IMR-90 (cell line): ENCODE results near the gene CHST2.

Experiments used
- BHLHE40 ChIP-seq: fragments of 150-350 bp; IDR thresholded peaks from 2 replicates; pipeline ENCODE4 v1.6.1; 2016; ENCODE audit warnings: mild to moderate bottlenecking, low read depth, low read length
- CEBPB ChIP-seq: IDR thresholded peaks from 2 replicates; pipeline ENCODE4 v1.6.1; 2012; ENCODE audit warnings: low read depth, low read length, improper control_type of control experiment
- FOS ChIP-seq: fragments of 150-350 bp; IDR thresholded peaks from 2 replicates; pipeline ENCODE4 v1.6.1; 2016; ENCODE audit warnings: low read depth, low read length
- MXI1 ChIP-seq: IDR thresholded peaks from 2 replicates; pipeline ENCODE4 v1.6.1; 2012; ENCODE audit warnings: low read depth, mild to moderate bottlenecking, low read length, moderate library complexity, borderline replicate concordance
- POLR2A ChIP-seq: IDR thresholded peaks from 2 replicates; pipeline ENCODE4 v1.6.1; 2012; ENCODE audit warnings: mild to moderate bottlenecking, low read depth, low read length
- RAD21 ChIP-seq: IDR thresholded peaks from 2 replicates; pipeline ENCODE4 v1.6.1; 2012; ENCODE audit warnings: low read length, improper control_type of control experiment
- RCOR1 ChIP-seq: IDR thresholded peaks from 2 replicates; pipeline ENCODE4 v1.6.1; 2012; ENCODE audit warnings: mild to moderate bottlenecking, low read length, improper control_type of control experiment; ENCODE audit not compliant: insufficient replicate concordance
- SMC3 ChIP-seq: fragments of 150-350 bp; IDR thresholded peaks from 2 replicates; pipeline ENCODE4 v1.6.1; 2016; ENCODE audit warnings: low read depth, mild to moderate bottlenecking, antibody characterized with exemption, low read length, moderate library complexity
- TF ChIP-seq, protein P1 (sequence below): conservative IDR thresholded peaks from 2 replicates; pipeline ENCODE4 v1.5.1; 2012; ENCODE audit warnings: mild to moderate bottlenecking, low read depth, low read length, improper control_type of control experiment
- TF ChIP-seq, protein P2 (sequence below): fragments of 150-350 bp; IDR thresholded peaks from 2 replicates; pipeline ENCODE4 v1.6.1; 2017; ENCODE audit warnings: mild to moderate bottlenecking, antibody characterized with exemption, low read length, low read depth

DNA sequence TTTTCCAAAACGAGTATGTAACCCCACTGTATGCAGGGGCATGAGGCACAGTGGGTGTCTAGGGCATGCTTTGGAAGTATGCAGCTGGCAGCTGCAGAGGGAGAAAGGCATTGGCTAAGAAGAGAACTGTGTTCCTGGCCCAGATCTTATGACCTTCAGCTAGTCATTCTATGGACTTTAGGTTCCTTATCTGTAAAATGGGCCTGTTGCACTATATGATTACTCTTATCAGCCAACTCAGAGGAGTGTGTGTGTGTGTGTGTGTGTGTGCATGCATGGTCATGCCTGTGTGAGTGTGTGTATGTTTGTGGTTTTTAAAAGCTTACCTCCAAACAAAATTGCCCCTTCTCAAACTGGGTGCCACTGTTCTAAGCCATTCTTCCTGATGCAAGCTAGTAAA lies 27.4 kb upstream of the CHST2 start:
- TF ChIP-seq, protein P1, sequence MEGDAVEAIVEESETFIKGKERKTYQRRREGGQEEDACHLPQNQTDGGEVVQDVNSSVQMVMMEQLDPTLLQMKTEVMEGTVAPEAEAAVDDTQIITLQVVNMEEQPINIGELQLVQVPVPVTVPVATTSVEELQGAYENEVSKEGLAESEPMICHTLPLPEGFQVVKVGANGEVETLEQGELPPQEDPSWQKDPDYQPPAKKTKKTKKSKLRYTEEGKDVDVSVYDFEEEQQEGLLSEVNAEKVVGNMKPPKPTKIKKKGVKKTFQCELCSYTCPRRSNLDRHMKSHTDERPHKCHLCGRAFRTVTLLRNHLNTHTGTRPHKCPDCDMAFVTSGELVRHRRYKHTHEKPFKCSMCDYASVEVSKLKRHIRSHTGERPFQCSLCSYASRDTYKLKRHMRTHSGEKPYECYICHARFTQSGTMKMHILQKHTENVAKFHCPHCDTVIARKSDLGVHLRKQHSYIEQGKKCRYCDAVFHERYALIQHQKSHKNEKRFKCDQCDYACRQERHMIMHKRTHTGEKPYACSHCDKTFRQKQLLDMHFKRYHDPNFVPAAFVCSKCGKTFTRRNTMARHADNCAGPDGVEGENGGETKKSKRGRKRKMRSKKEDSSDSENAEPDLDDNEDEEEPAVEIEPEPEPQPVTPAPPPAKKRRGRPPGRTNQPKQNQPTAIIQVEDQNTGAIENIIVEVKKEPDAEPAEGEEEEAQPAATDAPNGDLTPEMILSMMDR = no peak
- TF ChIP-seq BHLHE40 (no peak), POLR2A (no peak), RAD21 (no peak), RCOR1 (no peak), FOS (no peak), MXI1 (no peak), SMC3 (no peak), CEBPB (no peak)
- TF ChIP-seq, protein P2, sequence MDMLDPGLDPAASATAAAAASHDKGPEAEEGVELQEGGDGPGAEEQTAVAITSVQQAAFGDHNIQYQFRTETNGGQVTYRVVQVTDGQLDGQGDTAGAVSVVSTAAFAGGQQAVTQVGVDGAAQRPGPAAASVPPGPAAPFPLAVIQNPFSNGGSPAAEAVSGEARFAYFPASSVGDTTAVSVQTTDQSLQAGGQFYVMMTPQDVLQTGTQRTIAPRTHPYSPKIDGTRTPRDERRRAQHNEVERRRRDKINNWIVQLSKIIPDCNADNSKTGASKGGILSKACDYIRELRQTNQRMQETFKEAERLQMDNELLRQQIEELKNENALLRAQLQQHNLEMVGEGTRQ = no peak
